GM12801 (cell line): ENCODE data around the gene HTT.

ENCODE experiments used
- TF ChIP-seq, protein P1 (sequence below): IDR thresholded peaks from one replicate; pipeline ENCODE4 v1.5.1; 2011; ENCODE audit warnings: control low read depth; ENCODE audit not compliant: insufficient read length; ENCODE audit errors: extremely low read depth

HTT gene

DNA sequence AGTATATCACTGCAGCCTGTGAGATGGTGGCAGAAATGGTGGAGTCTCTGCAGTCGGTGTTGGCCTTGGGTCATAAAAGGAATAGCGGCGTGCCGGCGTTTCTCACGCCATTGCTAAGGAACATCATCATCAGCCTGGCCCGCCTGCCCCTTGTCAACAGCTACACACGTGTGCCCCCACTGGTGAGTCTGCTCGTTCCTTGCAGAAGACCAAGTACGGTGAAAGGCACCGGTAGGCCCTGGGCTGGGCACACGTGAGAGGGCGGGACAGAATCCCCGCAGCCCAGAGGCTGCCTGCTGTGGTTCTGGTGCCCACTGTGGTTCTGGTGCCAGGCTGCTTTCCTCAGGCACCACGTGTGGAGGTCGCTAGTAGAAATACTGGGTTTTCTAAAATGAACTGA, 143.3 kb downstream of the HTT start:
- TF ChIP-seq, protein P1, sequence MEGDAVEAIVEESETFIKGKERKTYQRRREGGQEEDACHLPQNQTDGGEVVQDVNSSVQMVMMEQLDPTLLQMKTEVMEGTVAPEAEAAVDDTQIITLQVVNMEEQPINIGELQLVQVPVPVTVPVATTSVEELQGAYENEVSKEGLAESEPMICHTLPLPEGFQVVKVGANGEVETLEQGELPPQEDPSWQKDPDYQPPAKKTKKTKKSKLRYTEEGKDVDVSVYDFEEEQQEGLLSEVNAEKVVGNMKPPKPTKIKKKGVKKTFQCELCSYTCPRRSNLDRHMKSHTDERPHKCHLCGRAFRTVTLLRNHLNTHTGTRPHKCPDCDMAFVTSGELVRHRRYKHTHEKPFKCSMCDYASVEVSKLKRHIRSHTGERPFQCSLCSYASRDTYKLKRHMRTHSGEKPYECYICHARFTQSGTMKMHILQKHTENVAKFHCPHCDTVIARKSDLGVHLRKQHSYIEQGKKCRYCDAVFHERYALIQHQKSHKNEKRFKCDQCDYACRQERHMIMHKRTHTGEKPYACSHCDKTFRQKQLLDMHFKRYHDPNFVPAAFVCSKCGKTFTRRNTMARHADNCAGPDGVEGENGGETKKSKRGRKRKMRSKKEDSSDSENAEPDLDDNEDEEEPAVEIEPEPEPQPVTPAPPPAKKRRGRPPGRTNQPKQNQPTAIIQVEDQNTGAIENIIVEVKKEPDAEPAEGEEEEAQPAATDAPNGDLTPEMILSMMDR = no peak

DNA sequence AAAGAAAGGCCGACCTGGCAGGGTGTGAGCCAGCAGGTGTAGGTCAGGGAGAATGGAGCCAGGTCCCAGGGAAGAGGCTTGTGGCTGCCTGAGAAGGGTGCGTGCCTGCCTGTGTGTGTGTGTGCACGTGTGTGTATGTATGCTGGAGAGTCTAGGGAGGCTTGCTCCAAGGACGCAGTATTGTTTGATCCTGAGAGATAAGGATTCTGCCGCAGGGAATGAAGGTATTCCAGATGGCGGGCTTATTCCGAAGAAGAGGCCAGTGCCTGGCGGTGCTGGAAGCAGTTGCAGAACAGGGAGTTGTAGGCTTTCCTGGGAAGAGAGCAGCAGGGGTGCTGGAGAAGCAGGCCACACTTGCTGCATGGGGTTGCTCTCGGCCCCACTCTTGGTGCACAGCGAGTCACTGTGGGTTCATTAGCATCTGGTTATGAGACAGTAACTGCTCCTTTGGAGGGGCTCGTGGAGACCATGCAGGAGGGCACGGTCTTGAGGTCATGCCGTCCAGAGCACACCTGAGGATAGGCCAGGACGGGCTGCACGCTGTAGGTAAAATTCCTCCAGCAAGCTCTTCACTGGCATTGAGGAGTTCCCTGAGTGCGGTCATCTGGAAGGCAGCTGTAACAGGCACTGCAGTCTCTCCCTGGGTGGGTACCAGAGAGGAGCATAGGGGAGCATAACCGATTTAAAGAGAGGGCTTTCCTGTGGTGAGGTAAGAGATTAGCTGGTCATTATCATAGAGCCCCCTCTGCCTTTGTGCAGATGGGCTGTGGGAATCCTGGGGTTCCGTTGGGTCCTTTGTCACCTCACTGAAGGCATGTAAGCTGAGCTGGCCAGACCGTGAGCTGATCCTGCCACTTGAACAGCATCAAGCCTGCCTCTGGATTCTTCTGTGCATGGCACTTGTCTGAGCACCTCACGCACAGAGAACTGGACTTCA, 144.6 kb downstream of the HTT start:
- TF ChIP-seq, protein P1 = no peak

DNA sequence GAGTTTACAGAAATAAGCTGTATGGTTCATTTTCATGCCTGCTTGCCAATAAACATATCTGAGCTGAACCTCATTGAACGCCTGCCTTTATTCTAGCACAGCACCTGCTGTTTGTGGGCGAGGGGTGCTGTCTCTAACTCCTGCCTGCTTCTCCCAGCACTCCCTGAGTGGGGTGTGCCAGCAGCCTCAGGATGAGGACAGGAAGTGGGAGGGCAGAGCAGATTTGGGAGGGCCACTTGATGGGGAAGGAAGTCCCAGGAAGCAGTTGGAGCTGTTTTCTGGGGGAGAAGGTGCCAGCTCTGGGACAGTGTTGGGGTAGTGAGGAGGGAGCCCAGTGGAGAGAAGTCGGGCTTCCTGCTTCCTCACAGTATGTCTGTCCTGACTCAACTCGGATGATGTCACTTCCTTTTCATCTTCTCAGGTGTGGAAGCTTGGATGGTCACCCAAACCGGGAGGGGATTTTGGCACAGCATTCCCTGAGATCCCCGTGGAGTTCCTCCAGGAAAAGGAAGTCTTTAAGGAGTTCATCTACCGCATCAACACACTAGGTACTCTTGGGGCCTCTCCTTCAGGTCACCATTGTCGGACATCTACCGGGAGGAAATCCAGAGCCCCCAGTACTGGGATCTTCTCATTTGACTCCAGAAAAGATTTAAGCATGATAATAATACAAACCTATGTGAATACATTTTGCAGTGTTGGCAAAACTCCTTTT, 145.4 kb downstream of the HTT start:
- TF ChIP-seq, protein P1 = no peak

- TF ChIP-seq, protein P1 = no peak
These were observed 146.1 kb downstream of the HTT start for GRCh38 chr4:3220476-3221183.

DNA sequence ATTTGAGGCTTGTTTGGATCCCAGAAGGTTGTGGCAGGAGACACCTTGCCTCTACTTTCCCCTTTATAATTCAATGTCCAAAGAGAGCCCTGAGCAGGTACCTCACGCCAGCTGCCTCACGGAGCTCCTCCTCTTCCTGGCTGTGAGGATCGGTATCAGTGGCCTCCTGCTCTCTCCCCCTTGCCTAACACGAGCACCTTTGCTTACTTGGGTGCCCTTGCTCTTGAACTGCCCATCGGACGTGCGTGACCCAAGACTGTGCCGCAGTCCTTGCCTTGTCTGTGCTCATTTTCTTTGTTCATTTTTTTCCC, 146.7 kb downstream of the HTT start:
- TF ChIP-seq, protein P1 = no peak

DNA sequence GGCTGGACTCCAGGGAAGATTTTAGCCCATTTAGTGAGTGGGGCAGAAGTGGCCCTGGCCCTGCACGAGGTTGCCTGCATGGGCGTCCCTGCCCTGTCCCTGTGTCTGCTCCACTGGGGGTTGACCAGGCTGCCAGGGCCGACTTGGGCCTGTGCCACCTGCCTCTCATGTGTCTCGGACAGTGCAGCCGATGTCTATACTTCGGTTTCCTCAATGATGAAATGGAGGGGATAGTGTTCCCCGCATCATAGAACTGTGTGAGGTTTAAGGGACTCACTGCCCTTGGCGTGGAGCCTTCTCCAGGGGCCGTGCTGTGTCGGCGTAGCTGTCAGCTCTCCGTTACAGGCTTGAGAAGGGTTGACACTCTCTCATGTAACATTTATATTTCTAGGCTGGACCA, 147.5 kb downstream of the HTT start:
- TF ChIP-seq, protein P1 = no peak

DNA sequence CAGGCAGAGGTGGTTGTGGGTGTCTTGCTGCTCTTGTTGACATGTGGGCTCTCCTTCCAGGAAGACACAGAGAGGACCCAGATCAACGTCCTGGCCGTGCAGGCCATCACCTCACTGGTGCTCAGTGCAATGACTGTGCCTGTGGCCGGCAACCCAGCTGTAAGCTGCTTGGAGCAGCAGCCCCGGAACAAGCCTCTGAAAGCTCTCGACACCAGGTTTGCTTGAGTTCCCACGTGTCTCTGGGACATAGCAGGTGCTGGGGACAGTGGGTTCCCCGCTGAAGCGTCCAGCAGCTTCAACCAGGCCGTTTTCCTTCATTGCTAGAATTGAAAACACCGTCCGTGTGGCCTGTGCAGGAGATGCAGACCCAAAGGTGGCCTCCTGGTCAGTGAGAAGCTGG, 148.9 kb downstream of the HTT start:
- TF ChIP-seq, protein P1 = no peak
